SU-DHL-6 (cell line): ENCODE data around the gene NLGN1.

Experiments used
- H2AFZ ChIP-seq: fragments of 200-600 bp; sonication (generic); 2 replicates; pipeline ENCODE4 v1.6.1; 2014; ENCODE audit warnings: low read depth, mild to moderate bottlenecking, moderate library complexity, mixed read lengths, antibody characterized with exemption, low read length; ENCODE audit not compliant: severe bottlenecking
- H3F3A ChIP-seq: fragments of 200-600 bp; shearing (Covaris generic); 2 replicates; pipeline ENCODE4 v1.6.0; 2016; ENCODE audit warnings: antibody characterized with exemption, mild to moderate bottlenecking; ENCODE audit not compliant: insufficient read depth
- H3K27ac ChIP-seq: fragments of 200-600 bp; sonication (generic); 2 replicates; pipeline ENCODE4 v1.5.1; 2016; ENCODE audit warnings: low read depth, mild to moderate bottlenecking, low read length, moderate library complexity, mixed read lengths
- H3K27me3 ChIP-seq: fragments of 200-600 bp; sonication (generic), shearing (Covaris generic); 2 replicates; pipeline ENCODE4 v1.6.0; 2014; ENCODE audit warnings: mild to moderate bottlenecking, low read length
- H3K36me3 ChIP-seq: fragments of 200-600 bp; sonication (generic); 2 replicates; pipeline ENCODE4 v1.6.1; 2014; ENCODE audit warnings: mild to moderate bottlenecking, low read length, mixed read lengths
- H3K4me2 ChIP-seq: fragments of 300-600, 200-600 bp; shearing (Covaris generic), sonication (generic); 2 replicates; pipeline ENCODE4 v1.6.0; 2014; ENCODE audit warnings: low read length, low read depth, mild to moderate bottlenecking; ENCODE audit not compliant: poor library complexity, severe bottlenecking
- H3K4me3 ChIP-seq: fragments of 200-600 bp; sonication (generic); 2 replicates; pipeline ENCODE4 v1.5.1; 2014; ENCODE audit warnings: antibody characterized with exemption, low read length, mild to moderate bottlenecking, mixed read lengths; ENCODE audit not compliant: insufficient read depth, poor library complexity, severe bottlenecking
- H3K79me2 ChIP-seq: fragments of 200-600 bp; sonication (generic); 2 replicates; pipeline ENCODE4 v1.6.1; 2014; ENCODE audit warnings: mild to moderate bottlenecking, low read length, moderate library complexity; ENCODE audit not compliant: insufficient read depth
- H3K9ac ChIP-seq: fragments of 200-600 bp; sonication (generic); 2 replicates; pipeline ENCODE4 v1.7.0; 2014; ENCODE audit warnings: mild to moderate bottlenecking, low read length
- H3K9me2 ChIP-seq: fragments of 200-600 bp; sonication (generic); replicated peaks from 2 replicates; pipeline ENCODE4 v1.6.1; 2014; ENCODE audit warnings: low read length; ENCODE audit not compliant: insufficient read depth
- H3K9me3 ChIP-seq: fragments of 200-600 bp; sonication (generic); 2 replicates; pipeline ENCODE4 v1.6.1; 2014; ENCODE audit warnings: low read length, mixed read lengths; ENCODE audit not compliant: insufficient read depth
- H4K20me1 ChIP-seq: fragments of 200-600 bp; sonication (generic); 2 replicates; pipeline ENCODE4 v1.6.1; 2014; ENCODE audit warnings: low read depth, mild to moderate bottlenecking, antibody characterized with exemption, low read length, moderate library complexity, mixed read lengths
- CTCF ChIP-seq: fragments of 200-600 bp; sonication (generic); IDR thresholded peaks from one replicate; pipeline ENCODE4 v1.5.1; 2017; ENCODE audit warnings: antibody characterized with exemption, mild to moderate bottlenecking, low read length, moderate library complexity; ENCODE audit not compliant: insufficient read depth, poor library complexity, severe bottlenecking
- EZH2phosphoT487 ChIP-seq: fragments of 200-600 bp; sonication (generic), shearing (Covaris generic); conservative IDR thresholded peaks from 2 replicates; pipeline ENCODE4 v1.6.1; 2018; ENCODE audit warnings: mild to moderate bottlenecking, antibody characterized with exemption, low read length, moderate library complexity, mixed read lengths

The NLGN1 gene

GRCh38 chr3:174335910-174336309 lies 938.4 kb downstream of the NLGN1 start:
- no peaks in the 10 kb centered on the region for H3K9me3 ChIP-seq
- H3F3A ChIP-seq: no peaks in the 10 kb centered on the region
- H3K36me3 ChIP-seq: no peaks in the 10 kb centered on the region
- H3K4me2 ChIP-seq: no peak overlapping the region
- no peak overlapping the region for H3K4me3 ChIP-seq
- H4K20me1 ChIP-seq: no peaks in the 10 kb centered on the region
- H3K9ac ChIP-seq: no peak overlapping the region
- H2AFZ ChIP-seq: no peak overlapping the region
- no peak overlapping the region for H3K27ac ChIP-seq
- TF ChIP-seq CTCF (no peak), EZH2phosphoT487 (no peak)
- no peaks in the 10 kb centered on the region for H3K27me3 ChIP-seq
- no peaks in the 10 kb centered on the region for H3K79me2 ChIP-seq
- no peaks in the 10 kb centered on the region for H3K9me2 ChIP-seq
